PC-3 (cell line): ENCODE measurements around the gene SLC22A5. TPM values are rescaled to one million over a fixed set of nuclear protein-coding genes. Genes with fewer than 3 reads are reported as not detected.

Experiments
- ATAC-seq: fragments of 200-7000 bp; cut with Tn5 transposase; 2 replicates; pipeline ENCODE4 v1.9.1; 2020; ENCODE audit warnings: mild to moderate bottlenecking, moderate library complexity
- Bru-seq: library from RNA; stranded (reverse); fragments of 400-500 nt; gene quantifications from one replicate; lab custom pipeline; 2021; lab: Mats Ljungman, UMichigan
- BruChase-seq, 2 experiments: library from RNA; stranded (reverse); fragments of 400-500 nt; gene quantifications; one replicate each; lab custom pipeline; 2021; lab: Mats Ljungman, UMichigan
- BruUV-seq: library from RNA; stranded (reverse); fragments of 400-500 nt; replicated peaks from 2 replicates; lab custom pipeline; 2021; lab: Mats Ljungman, UMichigan
- CTCF ChIA-PET: fragments of 300-600 bp; sonication (Branson Sonifier 250); formaldehyde crosslinking; loops from one replicate; lab custom pipeline; 2022; ENCODE audit warnings: antibody characterized with exemption; lab: Charles Lee
- POLR2A ChIA-PET: fragments of 300-600 bp; sonication (Branson Sonifier 250); formaldehyde crosslinking; loops from one replicate; lab custom pipeline; 2022; ENCODE audit warnings: antibody characterized with exemption; ENCODE audit not compliant: unreplicated experiment; lab: Charles Lee
- DNase-seq: peaks from one replicate; pipeline ENCODE4 v3.0.0-alpha.2; 2015
- H2AFZ ChIP-seq: fragments of 300-600 bp; sonication (generic); 2 replicates; pipeline ENCODE4 v1.6.0; 2016; ENCODE audit warnings: antibody characterized with exemption, low read length
- H3F3A ChIP-seq: fragments of 300-600 bp; sonication (generic); one replicate; pipeline ENCODE4 v1.6.0; 2017; ENCODE audit warnings: antibody characterized with exemption, low read length, control low read depth, mild to moderate bottlenecking; ENCODE audit not compliant: unreplicated experiment
- H3K27ac ChIP-seq: fragments of 300-600 bp; sonication (generic); 2 replicates; pipeline ENCODE4 v1.5.1; 2016; ENCODE audit warnings: mild to moderate bottlenecking, low read length
- H3K27me3 ChIP-seq: fragments of 300-600 bp; sonication (generic); 2 replicates; pipeline ENCODE4 v1.6.1; 2016; ENCODE audit warnings: low read length, mixed read lengths
- H3K36me3 ChIP-seq: fragments of 300-600 bp; sonication (generic); 2 replicates; pipeline ENCODE4 v1.6.1; 2016; ENCODE audit warnings: low read depth, mixed run types, low read length, mixed read lengths
- H3K4me1 ChIP-seq: fragments of 300-600 bp; sonication (generic); 2 replicates; pipeline ENCODE4 v1.5.1; 2016; ENCODE audit warnings: low read length; ENCODE audit not compliant: insufficient read depth
- H3K4me2 ChIP-seq: fragments of 300-600 bp; sonication (generic); 2 replicates; pipeline ENCODE4 v1.6.0; 2016; ENCODE audit warnings: low read length
- H3K4me3 ChIP-seq: fragments of 300-600 bp; sonication (generic); 2 replicates; pipeline ENCODE4 v1.5.1; 2016; ENCODE audit warnings: mild to moderate bottlenecking, low read length, mixed read lengths
- H3K79me2 ChIP-seq: fragments of 300-600 bp; sonication (generic); 2 replicates; pipeline ENCODE4 v1.6.1; 2017; ENCODE audit warnings: low read length, mixed read lengths
- H3K9ac ChIP-seq: fragments of 300-600 bp; sonication (generic); 2 replicates; pipeline ENCODE4 v1.6.0; 2016; ENCODE audit warnings: mild to moderate bottlenecking, low read length
- H3K9me2 ChIP-seq: fragments of 300-600 bp; sonication (generic); replicated peaks from 2 replicates; pipeline ENCODE4 v1.6.1; 2016; ENCODE audit warnings: mixed run types, low read length, mixed read lengths
- H3K9me3 ChIP-seq: fragments of 300-600 bp; sonication (generic); 2 replicates; pipeline ENCODE4 v1.6.1; 2016; ENCODE audit warnings: low read length, mixed read lengths
- H4K20me1 ChIP-seq: fragments of 300-600 bp; sonication (generic); 2 replicates; pipeline ENCODE4 v1.6.1; 2016; ENCODE audit warnings: low read length, mixed read lengths
- CTCF ChIP-seq: fragments of 300-600 bp; sonication (generic); conservative IDR thresholded peaks from 2 replicates; pipeline ENCODE4 v1.5.1; 2017; ENCODE audit warnings: antibody characterized with exemption, low read depth, mild to moderate bottlenecking, low read length
- EZH2 ChIP-seq: fragments of 300-600 bp; sonication (generic); IDR thresholded peaks from one replicate; pipeline ENCODE4 v1.6.1; 2017; ENCODE audit warnings: antibody characterized with exemption, mild to moderate bottlenecking, low read length; ENCODE audit not compliant: unreplicated experiment
- EZH2phosphoT487 ChIP-seq: fragments of 300-600 bp; sonication (generic); IDR thresholded peaks from 2 replicates; pipeline ENCODE4 v1.6.1; 2018; ENCODE audit warnings: mild to moderate bottlenecking, antibody characterized with exemption, low read length, borderline replicate concordance
- intact Hi-C: fragments of 100-400 bp; cut with micrococcal nuclease; formaldehyde crosslinking; loops from 2 replicates; pipeline ENCODE4 v1.9.0; 2023
- long read RNA-seq: library from polyadenylated mRNA; unstranded; transcript quantifications from one replicate; pipeline ENCODE4 v2.0.0, GENCODE V29; 2021; ENCODE audit not compliant: unreplicated experiment
- total RNA-seq: library from RNA; depleted of rRNA; stranded (reverse); fragments of >200 nt; gene quantifications from 2 replicates; pipeline ENCODE4 v1.2.3, GENCODE V29; 2014; rRNA removed

SLC22A5 gene
- total RNA-seq (8.2 and 21.8 TPM in 2 replicates), Bru-seq, nascent RNA (percentile 65 among the genes with signal in this experiment), BruChase-seq, experiment 1, labeled RNA remaining after a 6-hour chase (percentile 73 among the genes with signal in this experiment), BruChase-seq, experiment 2, labeled RNA remaining after a 2-hour chase (percentile 80 among the genes with signal in this experiment)
- long read RNA-seq, transcript SLC22A5-201 (10 exons, 3,237 nt), result major isoform, 27 of 33 reads
- long read RNA-seq, partial matches to known transcripts, result 0 of 33 reads
- long read RNA-seq, other reads (novel, unspliced or antisense), result 6 of 33 reads

GRCh38 chr5:132369474-132370180 is at the start of gene SLC22A5:
Gene SLC22A5, plus strand, starts transcription at chr5:132369710. Its CDS starts 263 bp downstream, at chr5:132369973.
- intact Hi-C loops, result loop anchor here (2.0 kb wide), 1 partner anchor 75 kb away; the partner anchor contains the start of gene SLC22A4
- no peaks in the 10 kb centered on the region for H3K27me3 ChIP-seq
- POLR2A ChIA-PET, result interaction anchor here (0.6 to 0.7 kb wide), 4 partner anchors 27 to 131 kb away, joined by 3 to 4 read pairs (median 3); partner anchors contain the start of gene SLC22A4
- H3K4me2 ChIP-seq, result peak within 1 kb of the TSS; percentile 97
- ATAC-seq (peak; percentile 85), DNase-seq (peak; percentile 76)
- peak within 1 kb of the TSS; percentile 51 for H3K27ac ChIP-seq
- no peaks in the 10 kb centered on the region for H4K20me1 ChIP-seq
- peak within 1 kb of the TSS; percentile 97 for H3K4me3 ChIP-seq
- no TSS peak for BruUV-seq
- H3K36me3 ChIP-seq, result no peaks in the 10 kb centered on the region
- peaks cover 42% of the 10 kb centered on the region for H3K4me1 ChIP-seq
- H3K79me2 ChIP-seq, result peaks cover 54% of the 10 kb centered on the region
- TF ChIP-seq EZH2phosphoT487 (no peak), CTCF (no peak), EZH2 (no peak)
- peak within 1 kb of the TSS; percentile 98 for H2AFZ ChIP-seq
- peak within 1 kb of the TSS; percentile 77 for H3K9ac ChIP-seq
- H3K9me3 ChIP-seq, result no peaks in the 10 kb centered on the region
- CTCF ChIA-PET, result interaction anchor here (0.8 to 1.0 kb wide), 2 partner anchors 9 to 132 kb away, joined by 3 read pairs; no protein-coding TSS in a partner anchor
- H3F3A ChIP-seq, result no peaks in the 10 kb centered on the region
- no peaks in the 10 kb centered on the region for H3K9me2 ChIP-seq

GRCh38 chr5:132319975-132320374 is 49.5 kb upstream of the SLC22A5 start:
- H3K79me2 ChIP-seq, result no peaks in the 10 kb centered on the region
- intact Hi-C loops, result loop anchor here (5.0 kb wide), 1 partner anchor 42 kb away; no protein-coding TSS in a partner anchor
- H3K27ac ChIP-seq, result no peak overlapping the region
- BruUV-seq, result no TSS peak
- ATAC-seq (no peak), DNase-seq (no peak)
- no peaks in the 10 kb centered on the region for H3K9me3 ChIP-seq
- H2AFZ ChIP-seq, result no peak overlapping the region
- ChIA-PET POLR2A (no interaction called here), CTCF (no interaction called here)
- no peak for TF ChIP-seq EZH2
- H3K9ac ChIP-seq, result no peak overlapping the region
- no peak overlapping the region for H3K4me2 ChIP-seq
- H3K27me3 ChIP-seq, result no peaks in the 10 kb centered on the region
- H3K36me3 ChIP-seq, result no peaks in the 10 kb centered on the region
- H3K9me2 ChIP-seq, result no peaks in the 10 kb centered on the region
- H3K4me1 ChIP-seq, result peaks cover 15% of the 10 kb centered on the region
- no peaks in the 10 kb centered on the region for H4K20me1 ChIP-seq
- H3F3A ChIP-seq, result no peaks in the 10 kb centered on the region
- no peak overlapping the region for H3K4me3 ChIP-seq

GRCh38 chr5:132321109-132321721 is 48.3 kb upstream of the SLC22A5 start:
- BruUV-seq, result no TSS peak
- Histone ChIP-seq H3K36me3 (no peaks in the 10 kb centered on the region), H3F3A (no peaks in the 10 kb centered on the region), H3K4me1 (peaks cover 15% of the 10 kb centered on the region), H3K4me3 (no peak overlapping the region), H2AFZ (no peak overlapping the region), H3K4me2 (no peak overlapping the region), H3K9me3 (no peaks in the 10 kb centered on the region), H3K9me2 (no peaks in the 10 kb centered on the region), H3K27ac (no peak overlapping the region), H3K9ac (no peak overlapping the region), H3K79me2 (no peaks in the 10 kb centered on the region), H4K20me1 (no peaks in the 10 kb centered on the region), H3K27me3 (no peaks in the 10 kb centered on the region)
- DNase-seq (no peak), ATAC-seq (no peak)
- ChIA-PET CTCF (no interaction called here), POLR2A (no interaction called here)
- intact Hi-C loops, result no loop called here
- no peak for TF ChIP-seq EZH2
- no peak for TF ChIP-seq CTCF
- TF ChIP-seq EZH2phosphoT487, result no peak
